ENCODE results near the gene PHF1. TPM values are rescaled to one million over a fixed set of nuclear protein-coding genes. Genes with fewer than 3 reads are reported as not detected.

Gene PHF1
- total and polyA plus RNA-seq, 2 of the 4 experiments (the other 2 are of a cell fraction), result 9.0 to 47.2 TPM

DNA sequence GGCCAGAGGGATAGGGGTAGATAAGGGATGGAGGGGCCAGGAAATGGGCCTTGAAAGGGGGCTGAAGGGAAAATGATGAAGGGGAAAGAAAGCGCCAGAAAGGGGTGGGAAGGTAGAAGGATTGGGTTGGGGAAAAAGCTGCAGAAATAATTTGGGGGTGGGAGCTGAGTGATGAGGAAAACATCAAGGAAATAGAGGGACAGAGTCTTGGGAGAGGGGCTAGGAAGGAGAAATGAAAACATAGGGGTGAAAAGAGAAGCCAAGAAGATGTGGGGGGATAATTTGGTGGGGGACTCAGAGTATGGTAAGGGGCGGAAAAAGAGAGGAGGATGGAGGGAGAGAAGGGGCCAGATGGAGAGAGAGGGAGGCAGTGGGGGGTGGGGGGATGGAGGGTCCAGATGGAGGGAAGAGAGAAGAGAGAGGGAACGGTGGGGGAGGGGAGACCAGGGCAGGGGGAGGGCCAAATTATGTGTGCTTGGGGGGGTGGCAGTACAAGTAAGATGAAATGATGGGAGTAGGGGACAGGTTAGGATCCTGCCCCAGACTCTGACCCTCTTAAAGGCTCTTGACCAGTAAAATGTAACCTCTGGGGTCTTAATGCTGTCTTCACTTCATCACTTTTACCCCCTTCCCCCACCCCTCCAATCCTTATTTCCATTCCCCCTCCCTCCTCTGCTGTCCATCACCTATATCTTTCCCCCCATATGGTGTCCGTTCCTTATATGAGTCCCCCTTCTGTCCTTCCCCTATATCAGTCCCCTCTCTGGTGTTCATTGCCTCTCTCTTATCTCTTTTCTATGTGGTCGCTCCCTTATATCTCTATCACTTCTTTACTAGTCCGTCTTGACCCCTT lies 9.9 kb downstream of the PHF1 start:
- Histone ChIP-seq H3K79me1 (ENCODE audit: low read depth in 1 of 2, low read length in 2 of 2) (peaks cover 32 to 91% of the 10 kb centered on the region in 2 experiments), H3K4me2 (ENCODE audit: low read depth, low read length) (peak overlapping the region; percentile 92), H3K36me3 (ENCODE audit: control insufficient read depth, insufficient read depth, low read length) (peaks cover 24% of the 10 kb centered on the region), H4K5ac (ENCODE audit: low read depth, low read length) (peak overlapping the region; percentile 74), H3K4me1 (ENCODE audit: control insufficient read depth, insufficient read depth, low read length) (peaks cover 31% of the 10 kb centered on the region), H2BK5ac (ENCODE audit: low read depth, low read length, poor library complexity, severe bottlenecking) (peak overlapping the region; percentile 40), H3K27me3 (ENCODE audit: control insufficient read depth, insufficient read depth, low read length) (no peaks in the 10 kb centered on the region), H2AK9ac (replicated peaks; ENCODE audit: low read depth, low read length, poor library complexity) (peak overlapping the region; percentile 93), H4K20me1 (ENCODE audit: insufficient read depth, low read length) (peaks cover 14% of the 10 kb centered on the region), H2AK5ac (ENCODE audit: low read depth, low read length) (peak overlapping the region; percentile 50), H2BK15ac (ENCODE audit: low read depth, low read length) (no peak overlapping the region; the same call in 2 of the 3 replicates), H3K56ac (ENCODE audit: extremely low read depth, insufficient read depth, low read length) (no peak overlapping the region; the same call in 1 of the 2 replicates), H3K18ac (ENCODE audit: low read depth, low read length) (peak overlapping the region; percentile 54), H3K23ac (ENCODE audit: low read depth, low read length) (peak overlapping the region; percentile 39; the same call in 1 of the 2 replicates), H2BK20ac (ENCODE audit: low read depth, low read length) (no peak overlapping the region), H3K14ac (replicated peaks; ENCODE audit: low read depth, low read length) (peak overlapping the region; percentile 85), H4K8ac (ENCODE audit: low read depth in 2 of 2, low read length in 2 of 2) (peak overlapping the region; percentile 43 to 81; a peak in 3 of 4 replicates), H4K91ac (ENCODE audit: insufficient read depth, low read depth, low read length) (peak overlapping the region; percentile 85), H3K9me1 (ENCODE audit: insufficient read depth, low read length) (peaks cover 21% of the 10 kb centered on the region), H3K27ac (ENCODE audit: insufficient read depth, low read length) (peak overlapping the region; percentile 53), H3K4ac (ENCODE audit: low read depth, low read length) (peak overlapping the region; percentile 78), H2BK120ac (ENCODE audit: low read depth, low read length) (peak overlapping the region; percentile 45; the same call in 1 of the 2 replicates), H3K9ac (ENCODE audit: low read depth, low read length) (peak overlapping the region; percentile 94), H3K4me3 (ENCODE audit: insufficient read depth, low read depth, low read length) (peak overlapping the region; percentile 65), H2AFZ (replicated peaks; ENCODE audit: low read length, poor library complexity) (peak overlapping the region; percentile 63), H3K9me3 (ENCODE audit: control insufficient read depth, insufficient read depth, low read length) (no peaks in the 10 kb centered on the region)
- no peak for ATAC-seq (ENCODE audit: low read depth)
- WGBS, 2 experiments (ENCODE audit: extremely low coverage in 2 of 2, insufficient read length in 1 of 2), result 33% methylated on average over 3 of the region's 6 CpGs; no CpG with 5 or more reads in 1 of the 2 experiments
- no TSS peak for BruUV-seq (replicated peaks)
- ChIA-PET POLR2A (ENCODE audit: unreplicated experiment) (interaction anchor here (0.6 kb wide), 1 partner anchor 56 kb away, joined by 4 read pairs; no protein-coding TSS in a partner anchor), CTCF (no interaction called here)
- no peak for DNase-seq
- intact Hi-C loops (cut with micrococcal nuclease) (no loop called here), dilution Hi-C loops (cut with HindIII; ENCODE audit: low sequenced_read_pairs, unreplicated experiment) (no loop called here), in situ Hi-C loops (cut with MboI; ENCODE audit: low sequenced_read_pairs) (no loop called here)
- TF ChIP-seq, protein P1, sequence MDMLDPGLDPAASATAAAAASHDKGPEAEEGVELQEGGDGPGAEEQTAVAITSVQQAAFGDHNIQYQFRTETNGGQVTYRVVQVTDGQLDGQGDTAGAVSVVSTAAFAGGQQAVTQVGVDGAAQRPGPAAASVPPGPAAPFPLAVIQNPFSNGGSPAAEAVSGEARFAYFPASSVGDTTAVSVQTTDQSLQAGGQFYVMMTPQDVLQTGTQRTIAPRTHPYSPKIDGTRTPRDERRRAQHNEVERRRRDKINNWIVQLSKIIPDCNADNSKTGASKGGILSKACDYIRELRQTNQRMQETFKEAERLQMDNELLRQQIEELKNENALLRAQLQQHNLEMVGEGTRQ (IDR thresholded peaks at IDR 0.05; ENCODE audit: low read depth, low read length), result no peak
- TF ChIP-seq BHLHE40 (IDR thresholded peaks at IDR 0.05; ENCODE audit: low read depth, low read length), result no peak
- TF ChIP-seq, protein P2, sequence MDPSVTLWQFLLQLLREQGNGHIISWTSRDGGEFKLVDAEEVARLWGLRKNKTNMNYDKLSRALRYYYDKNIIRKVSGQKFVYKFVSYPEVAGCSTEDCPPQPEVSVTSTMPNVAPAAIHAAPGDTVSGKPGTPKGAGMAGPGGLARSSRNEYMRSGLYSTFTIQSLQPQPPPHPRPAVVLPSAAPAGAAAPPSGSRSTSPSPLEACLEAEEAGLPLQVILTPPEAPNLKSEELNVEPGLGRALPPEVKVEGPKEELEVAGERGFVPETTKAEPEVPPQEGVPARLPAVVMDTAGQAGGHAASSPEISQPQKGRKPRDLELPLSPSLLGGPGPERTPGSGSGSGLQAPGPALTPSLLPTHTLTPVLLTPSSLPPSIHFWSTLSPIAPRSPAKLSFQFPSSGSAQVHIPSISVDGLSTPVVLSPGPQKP (IDR thresholded peaks at IDR 0.05; ENCODE audit: borderline replicate concordance, low read depth, low read length), result no peak
- TF ChIP-seq SMC3 (IDR thresholded peaks at IDR 0.05; ENCODE audit: low read depth, low read length), result no peak
- no peak for TF ChIP-seq RCOR1 (IDR thresholded peaks at IDR 0.05; ENCODE audit: insufficient replicate concordance, low read length)
- TF ChIP-seq NFE2L2 (IDR thresholded peaks at IDR 0.05; ENCODE audit: low read depth, low read length), result no peak
- no peak for TF ChIP-seq FOS (IDR thresholded peaks at IDR 0.05; ENCODE audit: low read depth, low read length)
- TF ChIP-seq MXI1 (IDR thresholded peaks at IDR 0.05; ENCODE audit: borderline replicate concordance, low read depth, low read length), result no peak
- no peak for TF ChIP-seq MAZ (IDR thresholded peaks at IDR 0.05; ENCODE audit: borderline replicate concordance, low read depth, low read length)
- no peak for TF ChIP-seq CHD1 (IDR thresholded peaks at IDR 0.05; ENCODE audit: low read depth, low read length)
- TF ChIP-seq RAD21 (IDR thresholded peaks at IDR 0.05; ENCODE audit: low read length), result no peak
- TF ChIP-seq POLR2A (IDR thresholded peaks at IDR 0.05; ENCODE audit: low read depth, low read length), result no peak
- TF ChIP-seq CEBPB (IDR thresholded peaks at IDR 0.05; ENCODE audit: low read depth, low read length), result no peak
- no peak for TF ChIP-seq RFX5 (IDR thresholded peaks at IDR 0.05; ENCODE audit: low read depth, low read length)
- TF ChIP-seq MAFK (IDR thresholded peaks at IDR 0.05; ENCODE audit: low read depth, low read length), result no peak
